Stimulated activated CD4-positive, alpha-beta T cell treated with anti-CD3 and anti-CD28 coated beads, Interleukin-2, amount 100 ng/mL, for 4 hours (primary cell): Measurements from ENCODE around the gene KCNMB2.

Experiments used
- DNase-seq: peaks from one replicate; pipeline ENCODE4 v3.0.0-alpha.2; 2020; ENCODE audit warnings: low read depth

The KCNMB2 gene

GRCh38 chr3:178754852-178755510 is 218.7 kb downstream of the KCNMB2 start:
- DNase-seq: no peak

- DNase-seq: no peak
Observed at GRCh38 chr3:178761024-178761423, 224.8 kb downstream of the KCNMB2 start.

- DNase-seq: no peak
Observed at GRCh38 chr3:178761461-178761860, 225.2 kb downstream of the KCNMB2 start.

- DNase-seq: no peak
Observed at GRCh38 chr3:178762385-178762784, 226.1 kb downstream of the KCNMB2 start.

- DNase-seq: no peak
Observed at GRCh38 chr3:178765472-178765871, 229.2 kb downstream of the KCNMB2 start.

GRCh38 chr3:178767581-178767980 is 231.3 kb downstream of the KCNMB2 start:
- no peak for DNase-seq

- DNase-seq: no peak
Observed at GRCh38 chr3:178768072-178768864, 232.0 kb downstream of the KCNMB2 start.

GRCh38 chr3:178771511-178771910 is 235.3 kb downstream of the KCNMB2 start:
- DNase-seq: no peak

- no peak for DNase-seq
Observed at GRCh38 chr3:178772746-178773145, 236.5 kb downstream of the KCNMB2 start.

GRCh38 chr3:178773358-178773757 is 237.1 kb downstream of the KCNMB2 start:
- DNase-seq: no peak

- DNase-seq: no peak
Observed at GRCh38 chr3:178777718-178778411, 241.6 kb downstream of the KCNMB2 start.

GRCh38 chr3:178778589-178778988 is 242.4 kb downstream of the KCNMB2 start:
- DNase-seq: no peak

GRCh38 chr3:178785961-178786360 is 249.7 kb downstream of the KCNMB2 start:
- DNase-seq: no peak

- no peak for DNase-seq
Observed at GRCh38 chr3:178787960-178788359, 251.7 kb downstream of the KCNMB2 start.

GRCh38 chr3:178794711-178795110 is 258.5 kb downstream of the KCNMB2 start:
- no peak for DNase-seq

- no peak for DNase-seq
Observed at GRCh38 chr3:178795349-178795748, 259.1 kb downstream of the KCNMB2 start.

- DNase-seq: no peak
Observed at GRCh38 chr3:178802259-178802658, 266.0 kb downstream of the KCNMB2 start.

- DNase-seq: no peak
Observed at GRCh38 chr3:178802993-178803693, 266.9 kb downstream of the KCNMB2 start.

GRCh38 chr3:178804606-178805005 is 268.4 kb downstream of the KCNMB2 start:
- no peak for DNase-seq

- no peak for DNase-seq
Observed at GRCh38 chr3:178805741-178806140, 269.5 kb downstream of the KCNMB2 start.

GRCh38 chr3:178806651-178807050 is 270.4 kb downstream of the KCNMB2 start:
- DNase-seq: no peak

GRCh38 chr3:178807694-178808093 is 271.5 kb downstream of the KCNMB2 start:
- DNase-seq: no peak
